Liver (tissue), 9 donors: ENCODE results near the gene BARX2. TPM values are rescaled to one million over a fixed set of nuclear protein-coding genes. Genes with fewer than 3 reads are reported as not detected.
"Not testable (repeated sequence)": the region's sequence is repeated elsewhere in the genome, so short reads cannot be mapped to it uniquely, and the experiment has no call there.

Source experiments
- DNase-seq: peaks from one replicate; pipeline ENCODE4 v3.0.0-alpha.2; 2017; ENCODE audit warnings: low spot score
- H3K27ac ChIP-seq, 2 donors: one replicate each; pipeline ENCODE4 v1.7.0; 2013; ENCODE audit warnings: inconsistent platforms in 2 of 2, low read length in 2 of 2, control low read depth in 1 of 2, low read depth in 1 of 2, mild to moderate bottlenecking in 1 of 2
- H3K27me3 ChIP-seq, 4 donors: one replicate each; pipeline versions ENCODE4 v1.6.1 to v1.7.0; 2013; ENCODE audit warnings: low read length in 3 of 4, inconsistent platforms in 1 of 4, mild to moderate bottlenecking in 1 of 4, moderate library complexity in 1 of 4; ENCODE audit not compliant: control insufficient read depth in 4 of 4, insufficient read depth in 4 of 4
- H3K36me3 ChIP-seq, 4 donors: one replicate each; pipeline versions ENCODE4 v1.6.1 to v1.7.0; 2013; ENCODE audit warnings: low read length in 3 of 4, mild to moderate bottlenecking in 3 of 4, low read depth in 1 of 4, moderate library complexity in 1 of 4; ENCODE audit not compliant: control insufficient read depth in 4 of 4, insufficient read depth in 3 of 4
- H3K4me1 ChIP-seq, 4 donors: one replicate each; pipeline versions ENCODE4 v1.6.1 to v1.7.0; 2013; ENCODE audit warnings: low read length in 3 of 4, mild to moderate bottlenecking in 3 of 4, moderate library complexity in 1 of 4; ENCODE audit not compliant: control insufficient read depth in 4 of 4, insufficient read depth in 4 of 4
- H3K4me3 ChIP-seq, 3 donors: one replicate each; pipeline versions ENCODE4 v1.6.1 to v1.7.0; 2013; ENCODE audit warnings: low read length in 3 of 3, control low read depth in 1 of 3, low read depth in 1 of 3, mild to moderate bottlenecking in 1 of 3
- H3K9ac ChIP-seq, 2 donors: one replicate each; pipeline ENCODE4 v1.7.0; 2013; ENCODE audit warnings: low read length in 2 of 2, mild to moderate bottlenecking in 2 of 2, moderate library complexity in 2 of 2, control low read depth in 1 of 2, low read depth in 1 of 2
- H3K9me3 ChIP-seq, 4 donors: one replicate each; pipeline versions ENCODE4 v1.6.1 to v1.7.0; 2013; ENCODE audit warnings: low read length in 3 of 4; ENCODE audit not compliant: control insufficient read depth in 4 of 4
- ATF3 ChIP-seq: IDR thresholded peaks from 2 replicates; pipeline ENCODE4 v1.6.1; 2016; ENCODE audit warnings: antibody characterized with exemption
- EGR1 ChIP-seq, 2 donors: IDR thresholded peaks; 2 replicates each; pipeline ENCODE4 v1.6.1; 2016 to 2018; ENCODE audit warnings: antibody characterized with exemption in 2 of 2, low read depth in 2 of 2
- FOXA1 ChIP-seq: IDR thresholded peaks from 2 replicates; pipeline ENCODE4 v1.6.1; 2016; ENCODE audit warnings: antibody characterized with exemption
- FOXA2 ChIP-seq: IDR thresholded peaks from 2 replicates; pipeline ENCODE4 v1.6.1; 2016; ENCODE audit warnings: antibody characterized with exemption
- GABPA ChIP-seq, 2 donors: IDR thresholded peaks in 1 of 2; conservative IDR thresholded peaks in 1 of 2; 2 replicates each; pipeline ENCODE4 v1.6.1; 2016; ENCODE audit warnings: antibody characterized with exemption in 2 of 2, mild to moderate bottlenecking in 1 of 2, moderate library complexity in 1 of 2
- HNF4A ChIP-seq, 2 donors: conservative IDR thresholded peaks; 2 replicates each; pipeline ENCODE4 v1.6.1; 2016; ENCODE audit warnings: antibody characterized with exemption in 2 of 2, mild to moderate bottlenecking in 2 of 2
- HNF4G ChIP-seq: IDR thresholded peaks from 2 replicates; pipeline ENCODE4 v1.6.1; 2016; ENCODE audit warnings: antibody characterized with exemption
- JUND ChIP-seq, 2 donors: IDR thresholded peaks; 2 replicates each; pipeline ENCODE4 v1.6.1; 2016; ENCODE audit warnings: antibody characterized with exemption in 2 of 2
- NR2F2 ChIP-seq: IDR thresholded peaks from 2 replicates; pipeline ENCODE4 v1.6.1; 2016; ENCODE audit warnings: antibody characterized with exemption
- RAD21 ChIP-seq, 2 donors: IDR thresholded peaks; 2 replicates each; pipeline ENCODE4 v1.6.1; 2016; ENCODE audit warnings: antibody characterized with exemption in 2 of 2, mild to moderate bottlenecking in 2 of 2
- REST ChIP-seq: IDR thresholded peaks from 2 replicates; pipeline ENCODE4 v1.6.1; 2016; ENCODE audit warnings: antibody characterized with exemption, mild to moderate bottlenecking
- RXRA ChIP-seq, 2 donors: IDR thresholded peaks; 2 replicates each; pipeline ENCODE4 v1.6.1; 2017 to 2018; ENCODE audit warnings: antibody characterized with exemption in 2 of 2, mild to moderate bottlenecking in 1 of 2
- SP1 ChIP-seq: IDR thresholded peaks from 2 replicates; pipeline ENCODE4 v1.6.1; 2018; ENCODE audit warnings: antibody characterized with exemption, mild to moderate bottlenecking
- TAF1 ChIP-seq: conservative IDR thresholded peaks from 2 replicates; pipeline ENCODE4 v1.6.1; 2016; ENCODE audit warnings: antibody characterized with exemption, mild to moderate bottlenecking
- YY1 ChIP-seq: IDR thresholded peaks from 2 replicates; pipeline ENCODE4 v1.6.1; 2016; ENCODE audit warnings: antibody characterized with exemption, mild to moderate bottlenecking
- WGBS: extraction: QIAGEN DNeasy Blood & Tissue Kit; methylation state at CpG from one replicate; pipeline ENCODE4 v1.1.7; 2013; 5-methylcytosine and 5-hydroxymethylcytosine counted together
- polyA plus RNA-seq, 2 donors: library from polyadenylated mRNA; stranded (reverse) in 1 of 2; unstranded in 1 of 2; fragments of 200-250 nt in 1 of 2; fragments of >200 nt in 1 of 2; fragmentation: Nextera tagmentation in 1 of 2; extraction: Ambion mirVana in 1 of 2; gene quantifications; one replicate each; pipeline versions ENCODE4 v1.2.1 to v1.2.3, GENCODE V29; 2013 to 2015
- total RNA-seq, 2 donors: library from RNA; depleted of rRNA; stranded (reverse); fragments of >200 nt; gene quantifications; one replicate each; pipeline ENCODE4 v1.2.3, GENCODE V29; 2014
- TF ChIP-seq, protein P1 (sequence below): IDR thresholded peaks from 2 replicates; pipeline ENCODE4 v1.6.1; 2016; ENCODE audit warnings: antibody characterized with exemption
- TF ChIP-seq, protein P2 (sequence below): fragments of 150-350 bp; IDR thresholded peaks from 2 replicates; pipeline ENCODE4 v1.5.1; 2017; ENCODE audit warnings: improper control_type of control experiment, low read depth, low read length; ENCODE audit not compliant: missing input control
- TF ChIP-seq, protein P3 (sequence below): IDR thresholded peaks from 2 replicates; pipeline ENCODE4 v1.6.1; 2016; ENCODE audit warnings: antibody characterized with exemption
- donor health status: healthy.
- donor health status: healthy.
- donor health status: healthy.
- donor health status: healthy.
- donor health status: healthy.

BARX2 gene
- total and polyA plus RNA-seq, 4 donors, result not detected

GRCh38 chr11:129333873-129334272 lies 41.8 kb upstream of the BARX2 start:
- Histone ChIP-seq H3K9me3 (no peaks in the 10 kb centered on the region), H3K4me1 (peaks cover 2 to 18% (median 6%) of the 10 kb centered on the region in 4 donors), H3K4me3 (no peak overlapping the region), H3K36me3 (no peaks in the 10 kb centered on the region), H3K27ac (no peak overlapping the region), H3K9ac (no peak overlapping the region), H3K27me3 (no peaks in the 10 kb centered on the region)
- TF ChIP-seq HNF4G (no peak), JUND (IDR thresholded peaks at IDR 0.05) (no peak), REST (no peak), SP1 (no peak), NR2F2 (no peak), FOXA2 (no peak), RXRA (IDR thresholded peaks at IDR 0.05) (no peak), TAF1 (no peak), EGR1 (IDR thresholded peaks at IDR 0.05; ENCODE audit: low read depth in 2 of 2) (no peak), YY1 (no peak), GABPA (IDR thresholded peaks at IDR 0.05 in 1 of 2, conservative IDR thresholded peaks at IDR 0.05 in 1 of 2) (no peak), HNF4A (conservative IDR thresholded peaks at IDR 0.05) (no peak), ATF3 (no peak), FOXA1 (no peak), RAD21 (IDR thresholded peaks at IDR 0.05) (no peak)
- TF ChIP-seq, protein P1, sequence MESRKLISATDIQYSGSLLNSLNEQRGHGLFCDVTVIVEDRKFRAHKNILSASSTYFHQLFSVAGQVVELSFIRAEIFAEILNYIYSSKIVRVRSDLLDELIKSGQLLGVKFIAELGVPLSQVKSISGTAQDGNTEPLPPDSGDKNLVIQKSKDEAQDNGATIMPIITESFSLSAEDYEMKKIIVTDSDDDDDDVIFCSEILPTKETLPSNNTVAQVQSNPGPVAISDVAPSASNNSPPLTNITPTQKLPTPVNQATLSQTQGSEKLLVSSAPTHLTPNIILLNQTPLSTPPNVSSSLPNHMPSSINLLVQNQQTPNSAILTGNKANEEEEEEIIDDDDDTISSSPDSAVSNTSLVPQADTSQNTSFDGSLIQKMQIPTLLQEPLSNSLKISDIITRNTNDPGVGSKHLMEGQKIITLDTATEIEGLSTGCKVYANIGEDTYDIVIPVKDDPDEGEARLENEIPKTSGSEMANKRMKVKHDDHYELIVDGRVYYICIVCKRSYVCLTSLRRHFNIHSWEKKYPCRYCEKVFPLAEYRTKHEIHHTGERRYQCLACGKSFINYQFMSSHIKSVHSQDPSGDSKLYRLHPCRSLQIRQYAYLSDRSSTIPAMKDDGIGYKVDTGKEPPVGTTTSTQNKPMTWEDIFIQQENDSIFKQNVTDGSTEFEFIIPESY, result no peak
- TF ChIP-seq, protein P2, sequence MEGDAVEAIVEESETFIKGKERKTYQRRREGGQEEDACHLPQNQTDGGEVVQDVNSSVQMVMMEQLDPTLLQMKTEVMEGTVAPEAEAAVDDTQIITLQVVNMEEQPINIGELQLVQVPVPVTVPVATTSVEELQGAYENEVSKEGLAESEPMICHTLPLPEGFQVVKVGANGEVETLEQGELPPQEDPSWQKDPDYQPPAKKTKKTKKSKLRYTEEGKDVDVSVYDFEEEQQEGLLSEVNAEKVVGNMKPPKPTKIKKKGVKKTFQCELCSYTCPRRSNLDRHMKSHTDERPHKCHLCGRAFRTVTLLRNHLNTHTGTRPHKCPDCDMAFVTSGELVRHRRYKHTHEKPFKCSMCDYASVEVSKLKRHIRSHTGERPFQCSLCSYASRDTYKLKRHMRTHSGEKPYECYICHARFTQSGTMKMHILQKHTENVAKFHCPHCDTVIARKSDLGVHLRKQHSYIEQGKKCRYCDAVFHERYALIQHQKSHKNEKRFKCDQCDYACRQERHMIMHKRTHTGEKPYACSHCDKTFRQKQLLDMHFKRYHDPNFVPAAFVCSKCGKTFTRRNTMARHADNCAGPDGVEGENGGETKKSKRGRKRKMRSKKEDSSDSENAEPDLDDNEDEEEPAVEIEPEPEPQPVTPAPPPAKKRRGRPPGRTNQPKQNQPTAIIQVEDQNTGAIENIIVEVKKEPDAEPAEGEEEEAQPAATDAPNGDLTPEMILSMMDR, result no peak
- TF ChIP-seq, protein P3, sequence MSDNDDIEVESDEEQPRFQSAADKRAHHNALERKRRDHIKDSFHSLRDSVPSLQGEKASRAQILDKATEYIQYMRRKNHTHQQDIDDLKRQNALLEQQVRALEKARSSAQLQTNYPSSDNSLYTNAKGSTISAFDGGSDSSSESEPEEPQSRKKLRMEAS, result no peak
- DNase-seq, result no peak

DNA sequence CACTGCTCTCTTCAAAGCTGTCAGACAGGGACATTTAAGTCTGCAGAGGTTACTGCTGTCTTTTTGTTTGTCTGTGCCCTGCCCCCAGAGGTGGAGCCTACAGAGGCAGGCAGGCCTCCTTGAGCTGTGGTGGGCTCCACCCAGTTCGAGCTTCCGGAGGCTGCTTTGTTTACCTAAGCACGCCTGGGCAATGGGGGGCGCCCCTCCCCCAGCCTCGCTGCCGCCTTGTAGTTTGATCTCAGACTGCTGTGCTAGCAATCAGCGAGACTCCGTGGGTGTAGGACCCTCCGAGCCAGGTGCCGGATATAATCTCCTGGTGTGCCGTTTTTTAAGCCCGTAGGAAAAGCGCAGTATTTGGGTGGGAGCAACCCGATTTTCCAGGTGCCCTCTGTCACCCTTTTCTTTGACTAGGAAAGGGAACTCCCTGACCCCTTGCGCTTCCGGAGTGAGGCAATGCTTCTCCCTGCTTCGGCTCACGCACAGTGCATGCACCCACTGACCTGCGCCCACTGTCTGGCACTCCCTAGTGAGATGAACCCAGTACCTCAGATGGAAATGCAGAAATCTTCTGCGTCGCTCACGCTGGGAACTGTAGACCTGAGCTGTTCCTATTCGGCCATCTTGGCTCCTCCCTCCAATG lies 31.2 kb upstream of the BARX2 start:
- 88% methylated on average over 23 of the region's 23 CpGs for WGBS
- DNase-seq, H3K9ac ChIP-seq, H3K9me3 ChIP-seq, H3K27me3 ChIP-seq, H3K27ac ChIP-seq, H3K4me3 ChIP-seq, H3K36me3 ChIP-seq, H3K4me1 ChIP-seq: not testable (repeated sequence)
